Measurements from ENCODE around the gene SARNP. TPM values are rescaled to one million over a fixed set of nuclear protein-coding genes. Genes with fewer than 3 reads are reported as not detected.

SARNP gene
- total RNA-seq, 1 donor from 2014 or later: 75.9 TPM

DNA sequence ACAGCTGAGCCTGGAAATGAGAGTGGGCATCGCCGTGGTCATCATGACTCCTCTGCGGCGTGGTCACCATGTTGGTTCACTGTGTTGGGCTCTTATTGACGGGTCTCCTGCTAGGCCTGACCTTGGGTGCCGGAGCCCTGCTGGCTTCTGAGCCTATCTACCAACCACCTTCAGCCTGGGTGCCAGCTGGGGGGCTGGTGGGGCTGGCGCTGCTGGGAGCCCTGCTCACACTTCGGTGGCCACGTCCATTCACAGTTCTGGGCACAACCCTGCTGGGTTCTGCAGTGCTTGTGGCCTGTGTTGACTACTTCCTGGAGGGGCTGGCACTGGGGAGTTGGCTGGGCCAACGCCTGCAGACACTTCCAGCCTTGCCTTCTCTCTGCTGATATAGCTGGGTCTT, 15.5 kb upstream of the SARNP start:
- H3K27me3 Mint-ChIP-seq: no peaks in the 10 kb centered on the region
- peaks cover 17% of the 10 kb centered on the region for H3K4me1 Mint-ChIP-seq (ENCODE audit: unreplicated experiment)
- no peaks in the 10 kb centered on the region for H3K9me3 Mint-ChIP-seq
- no peak overlapping the region for H3K27ac Mint-ChIP-seq
- no peaks in the 10 kb centered on the region for H3K36me3 Mint-ChIP-seq
- TF ChIP-seq, protein P1, sequence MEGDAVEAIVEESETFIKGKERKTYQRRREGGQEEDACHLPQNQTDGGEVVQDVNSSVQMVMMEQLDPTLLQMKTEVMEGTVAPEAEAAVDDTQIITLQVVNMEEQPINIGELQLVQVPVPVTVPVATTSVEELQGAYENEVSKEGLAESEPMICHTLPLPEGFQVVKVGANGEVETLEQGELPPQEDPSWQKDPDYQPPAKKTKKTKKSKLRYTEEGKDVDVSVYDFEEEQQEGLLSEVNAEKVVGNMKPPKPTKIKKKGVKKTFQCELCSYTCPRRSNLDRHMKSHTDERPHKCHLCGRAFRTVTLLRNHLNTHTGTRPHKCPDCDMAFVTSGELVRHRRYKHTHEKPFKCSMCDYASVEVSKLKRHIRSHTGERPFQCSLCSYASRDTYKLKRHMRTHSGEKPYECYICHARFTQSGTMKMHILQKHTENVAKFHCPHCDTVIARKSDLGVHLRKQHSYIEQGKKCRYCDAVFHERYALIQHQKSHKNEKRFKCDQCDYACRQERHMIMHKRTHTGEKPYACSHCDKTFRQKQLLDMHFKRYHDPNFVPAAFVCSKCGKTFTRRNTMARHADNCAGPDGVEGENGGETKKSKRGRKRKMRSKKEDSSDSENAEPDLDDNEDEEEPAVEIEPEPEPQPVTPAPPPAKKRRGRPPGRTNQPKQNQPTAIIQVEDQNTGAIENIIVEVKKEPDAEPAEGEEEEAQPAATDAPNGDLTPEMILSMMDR (conservative IDR thresholded peaks at IDR 0.05): no peak
- peak overlapping the region; percentile 71 for H3K4me3 Mint-ChIP-seq
- no peak for DNase-seq (ENCODE audit: extremely low spot score, unreplicated experiment)

DNA sequence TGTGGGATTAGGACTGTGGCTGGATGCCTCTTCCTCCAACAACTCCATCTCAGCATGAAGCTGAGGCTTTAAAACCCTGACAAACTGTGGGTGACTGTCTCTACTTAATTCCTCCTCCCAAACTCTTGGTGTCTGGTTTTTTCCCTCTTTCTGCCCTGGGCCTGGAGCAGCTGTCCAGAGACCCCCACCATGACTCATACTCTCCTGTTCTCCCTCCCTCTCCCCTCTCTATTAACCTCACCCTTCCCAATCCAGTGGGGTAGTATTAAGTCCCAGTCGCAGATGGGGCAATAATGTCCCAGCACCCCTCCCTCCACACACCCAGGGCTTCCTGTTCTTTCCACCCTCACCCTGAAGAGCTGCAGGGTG, 13.9 kb upstream of the SARNP start:
- Mint-ChIP-seq H3K27me3 (no peaks in the 10 kb centered on the region), H3K36me3 (peaks cover 8% of the 10 kb centered on the region), H3K4me3 (peak overlapping the region; percentile 98), H3K9me3 (no peaks in the 10 kb centered on the region), H3K27ac (peak overlapping the region; percentile 96), H3K4me1 (ENCODE audit: unreplicated experiment) (peaks cover 27% of the 10 kb centered on the region)
- TF ChIP-seq, protein P1 (conservative IDR thresholded peaks at IDR 0.05): no peak
- DNase-seq (ENCODE audit: extremely low spot score, unreplicated experiment): no peak

DNA sequence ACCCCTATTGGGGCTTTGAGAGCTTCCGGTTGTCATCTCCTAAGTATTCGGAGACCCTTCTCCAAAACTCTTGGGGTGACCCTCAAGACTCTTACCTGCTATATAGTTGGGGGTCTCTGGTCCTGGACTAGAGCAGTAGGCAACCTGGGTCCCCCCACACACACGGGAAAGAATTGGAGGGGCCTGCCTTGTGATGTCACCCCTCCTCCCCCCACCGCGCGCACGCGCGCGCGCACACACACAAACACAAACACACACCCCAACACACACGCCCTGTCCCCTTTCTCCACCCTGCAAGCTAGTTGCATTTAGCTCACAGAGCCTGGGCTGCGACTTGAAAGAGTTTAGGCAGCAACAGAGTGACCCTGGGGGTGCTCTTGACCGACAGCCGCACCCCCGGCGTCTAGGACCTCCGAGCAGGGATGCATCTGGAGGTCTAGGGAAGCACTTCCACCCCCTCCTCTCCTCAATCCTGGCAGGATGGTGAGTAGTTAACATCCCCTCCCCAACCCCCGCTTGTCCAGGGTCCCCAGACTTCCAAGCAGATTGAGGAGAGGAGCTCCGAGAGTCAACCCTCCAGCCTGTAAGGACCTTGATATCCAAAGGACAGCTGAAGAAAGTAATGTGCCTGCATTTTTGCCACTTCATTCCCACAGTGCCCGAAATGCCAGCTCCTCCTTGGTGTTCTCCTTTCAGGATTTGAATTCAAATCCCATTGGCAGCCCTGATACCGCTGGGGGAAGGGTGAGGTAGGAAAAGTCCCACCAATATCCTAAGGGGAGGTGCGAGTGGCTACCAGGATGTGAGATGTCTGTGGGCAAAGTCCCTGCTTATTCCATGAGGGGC, 13.3 kb upstream of the SARNP start:
- H3K4me1 Mint-ChIP-seq (ENCODE audit: unreplicated experiment): peaks cover 33% of the 10 kb centered on the region
- peak overlapping the region; percentile 98 for H3K4me3 Mint-ChIP-seq
- H3K27me3 Mint-ChIP-seq: no peaks in the 10 kb centered on the region
- no peaks in the 10 kb centered on the region for H3K9me3 Mint-ChIP-seq
- TF ChIP-seq, protein P1 (conservative IDR thresholded peaks at IDR 0.05): no peak
- H3K27ac Mint-ChIP-seq: peak overlapping the region; percentile 96
- H3K36me3 Mint-ChIP-seq: peaks cover 8% of the 10 kb centered on the region
- DNase-seq (ENCODE audit: extremely low spot score, unreplicated experiment): peak; percentile 80

DNA sequence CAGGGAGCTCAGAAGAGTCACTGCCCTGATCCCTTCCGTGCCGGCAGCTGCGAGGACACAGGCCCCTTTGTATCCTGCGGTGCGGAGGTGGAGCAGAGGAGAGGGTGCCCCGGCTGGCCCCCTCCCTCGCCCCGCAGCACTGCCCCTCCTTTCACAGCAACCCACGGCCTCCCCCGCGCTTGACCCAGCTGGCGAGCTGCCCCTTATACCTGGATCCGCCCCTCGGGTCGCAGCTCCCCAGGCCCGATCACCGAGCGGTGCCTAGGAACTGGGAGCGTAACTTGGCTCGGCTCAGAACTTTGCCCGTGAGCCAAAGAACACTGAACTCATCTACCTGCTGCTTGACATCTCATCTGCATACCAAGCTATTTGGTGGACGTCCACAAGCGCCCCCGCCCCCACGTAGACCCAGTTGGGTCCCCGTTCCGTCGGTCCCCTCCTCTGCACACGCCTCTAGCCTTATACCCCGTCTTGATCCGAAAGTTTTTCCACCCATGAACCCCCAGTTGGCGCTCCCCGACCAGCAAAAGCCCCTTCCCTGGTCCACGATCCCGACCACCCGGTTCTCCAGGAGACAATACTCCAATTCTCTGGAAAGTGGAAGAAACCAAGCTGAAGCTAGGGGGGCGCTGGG, 12.6 kb upstream of the SARNP start:
- H3K4me1 Mint-ChIP-seq (ENCODE audit: unreplicated experiment): peaks cover 36% of the 10 kb centered on the region
- peaks cover 8% of the 10 kb centered on the region for H3K36me3 Mint-ChIP-seq
- TF ChIP-seq, protein P1 (conservative IDR thresholded peaks at IDR 0.05): no peak

DNA sequence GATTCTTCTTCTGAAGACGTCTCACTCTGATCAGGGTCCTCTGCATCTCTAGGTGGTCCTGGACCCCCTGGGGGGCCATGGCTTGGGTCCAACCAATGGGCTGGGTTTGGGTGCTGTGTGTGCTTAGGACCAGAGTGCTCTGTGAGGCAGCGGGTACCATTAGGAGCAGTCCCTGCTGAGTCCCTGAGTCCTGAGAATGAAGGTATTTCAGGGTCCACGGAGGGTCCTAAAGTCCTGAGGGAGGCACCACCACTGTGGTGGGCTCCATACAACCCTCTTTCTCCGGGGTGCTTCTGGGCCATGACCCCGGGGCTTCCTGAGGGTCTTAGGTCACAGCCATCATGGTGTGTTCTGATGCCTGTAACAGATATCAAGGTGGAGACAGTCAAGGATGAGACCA, 10.8 kb upstream of the SARNP start:
- Mint-ChIP-seq H3K4me1 (ENCODE audit: unreplicated experiment) (peaks cover 42% of the 10 kb centered on the region), H3K36me3 (peaks cover 8% of the 10 kb centered on the region), H3K27ac (peak overlapping the region; percentile 96)

More for the DNA sequence above, 12.6 kb upstream of the SARNP start:
- H3K9me3 Mint-ChIP-seq: no peaks in the 10 kb centered on the region
- no peaks in the 10 kb centered on the region for H3K27me3 Mint-ChIP-seq
- H3K4me3 Mint-ChIP-seq: peak overlapping the region; percentile 98
- H3K27ac Mint-ChIP-seq: peak overlapping the region; percentile 96
- no peak for DNase-seq (ENCODE audit: extremely low spot score, unreplicated experiment)

More for the DNA sequence above, 10.8 kb upstream of the SARNP start:
- no peak for DNase-seq (ENCODE audit: extremely low spot score, unreplicated experiment)
- TF ChIP-seq, protein P1 (conservative IDR thresholded peaks at IDR 0.05): no peak
- no peaks in the 10 kb centered on the region for H3K27me3 Mint-ChIP-seq
- H3K4me3 Mint-ChIP-seq: peak overlapping the region; percentile 98
- no peaks in the 10 kb centered on the region for H3K9me3 Mint-ChIP-seq
